Stimulated activated CD4-positive, alpha-beta T cell treated with anti-CD3 and anti-CD28 coated beads, Interleukin-4, amount 100 ng/mL, for 48 hours (primary cell): Measurements from ENCODE around the gene STK4.
"Not testable (repeated sequence)": the region's sequence is repeated elsewhere in the genome, so short reads cannot be mapped to it uniquely, and the experiment has no call there.

Experiments used
- DNase-seq, 2 donors: peaks; one replicate each; pipeline ENCODE4 v3.0.0-alpha.2; 2020; ENCODE audit warnings: low read depth in 2 of 2

Gene STK4

GRCh38 chr20:44983093-44983674 lies 16.9 kb downstream of the STK4 start:
- no peak for DNase-seq

- no peak for DNase-seq
Measured at GRCh38 chr20:44988631-44989171, 22.4 kb downstream of the STK4 start.

GRCh38 chr20:44990425-44990824 lies 24.1 kb downstream of the STK4 start:
- peak in 1 of 2 donors; percentile 53 for DNase-seq

GRCh38 chr20:44990957-44991356 lies 24.6 kb downstream of the STK4 start:
- no peak for DNase-seq

- DNase-seq = no peak
Measured at GRCh38 chr20:44993343-44993742, 27.0 kb downstream of the STK4 start.

GRCh38 chr20:44997171-44997570 lies 30.9 kb downstream of the STK4 start:
- DNase-seq = no peak

- DNase-seq = no peak
Measured at GRCh38 chr20:44997668-44998067, 31.4 kb downstream of the STK4 start.

- no peak for DNase-seq
Measured at GRCh38 chr20:45008521-45009049, 42.3 kb downstream of the STK4 start.

GRCh38 chr20:45010399-45010828 lies 44.1 kb downstream of the STK4 start:
- DNase-seq = no peak

GRCh38 chr20:45011108-45011526 lies 44.8 kb downstream of the STK4 start:
- peak in 1 of 2 donors; percentile 18 for DNase-seq

GRCh38 chr20:45012682-45013302 lies 46.5 kb downstream of the STK4 start:
- DNase-seq = no peak

- DNase-seq = not testable (repeated sequence)
Measured at GRCh38 chr20:45014131-45014530, 47.8 kb downstream of the STK4 start.

- no peak for DNase-seq
Measured at GRCh38 chr20:45014671-45015415, 48.5 kb downstream of the STK4 start.

GRCh38 chr20:45016089-45016671 lies 49.9 kb downstream of the STK4 start:
- DNase-seq = no peak

GRCh38 chr20:45017281-45017680 lies 51.0 kb downstream of the STK4 start:
- no peak for DNase-seq

- DNase-seq = no peak
Measured at GRCh38 chr20:45017857-45018256, 51.5 kb downstream of the STK4 start.

- no peak for DNase-seq
Measured at GRCh38 chr20:45019027-45019761, 52.9 kb downstream of the STK4 start.

- DNase-seq = no peak
Measured at GRCh38 chr20:45019762-45020123, 53.4 kb downstream of the STK4 start.

- no peak for DNase-seq
Measured at GRCh38 chr20:45020236-45020886, 54.0 kb downstream of the STK4 start.

GRCh38 chr20:45021631-45022030 lies 55.3 kb downstream of the STK4 start:
- DNase-seq = no peak

GRCh38 chr20:45023140-45023539 lies 56.8 kb downstream of the STK4 start:
- DNase-seq = not testable (repeated sequence)
